Stimulated activated CD4-positive, alpha-beta T cell treated with anti-CD3 and anti-CD28 coated beads, Interleukin-4, amount 100 ng/mL, for 48 hours (primary cell): Measurements from ENCODE around the gene HES2.
"Not testable (repeated sequence)": the region's sequence is repeated elsewhere in the genome, so short reads cannot be mapped to it uniquely, and the experiment has no call there.

ENCODE experiments used
- DNase-seq, 2 donors: peaks; one replicate each; pipeline ENCODE4 v3.0.0-alpha.2; 2020; ENCODE audit warnings: low read depth in 2 of 2

HES2 gene

GRCh38 chr1:6419804-6420453, at the start of gene HES2:
TSS of gene HES2 (minus strand) at chr1:6419919. CDS start at chr1:6419820, 99 bp downstream.
- no peak for DNase-seq

GRCh38 chr1:6468729-6469461, 49.2 kb upstream of the HES2 start:
- DNase-seq, result no peak

GRCh38 chr1:6467744-6468688, 48.3 kb upstream of the HES2 start:
- no peak for DNase-seq

- no peak for DNase-seq
These were observed 47.5 kb upstream of the HES2 start for GRCh38 chr1:6467224-6467623.

- DNase-seq, result no peak
These were observed 47.0 kb upstream of the HES2 start for GRCh38 chr1:6466751-6467150.

- peak in 1 of 2 donors; percentile 59 for DNase-seq
These were observed 46.3 kb upstream of the HES2 start, which contains the start of gene TNFRSF25 for GRCh38 chr1:6466023-6466422. TSS of gene TNFRSF25 (minus strand) at chr1:6466173. CDS start at chr1:6466107, 66 bp downstream.

GRCh38 chr1:6465461-6466005, 45.8 kb upstream of the HES2 start:
- DNase-seq, result peak in 1 of 2 donors; percentile 44

- DNase-seq, result no peak
These were observed 45.2 kb upstream of the HES2 start for GRCh38 chr1:6464915-6465314.

GRCh38 chr1:6464514-6464836, 44.8 kb upstream of the HES2 start:
- peak in 1 of 2 donors; percentile 52 for DNase-seq

GRCh38 chr1:6463120-6463412, 43.3 kb upstream of the HES2 start:
- DNase-seq, result no peak

- DNase-seq, result no peak
These were observed 42.8 kb upstream of the HES2 start for GRCh38 chr1:6462412-6463119.

- no peak for DNase-seq
These were observed 42.1 kb upstream of the HES2 start for GRCh38 chr1:6461538-6462411.

- DNase-seq, result no peak
These were observed 41.4 kb upstream of the HES2 start for GRCh38 chr1:6461051-6461530.

GRCh38 chr1:6460301-6461050, 40.8 kb upstream of the HES2 start:
- DNase-seq, result peak; percentile 66 to 75

- DNase-seq, result no peak
These were observed 40.1 kb upstream of the HES2 start for GRCh38 chr1:6459850-6460265.

GRCh38 chr1:6456800-6457466, 37.2 kb upstream of the HES2 start:
- no peak for DNase-seq

GRCh38 chr1:6455752-6456520, 36.2 kb upstream of the HES2 start:
- DNase-seq, result not testable (repeated sequence)
